WTC11 (cell line): ENCODE results near the gene GID8.

Experiments used
- CTCF ChIP-seq: fragments of 200-600 bp; IDR thresholded peaks from 2 replicates; pipeline ENCODE4 v1.8.0; 2022; ENCODE audit warnings: antibody characterized with exemption
- FOXP1 ChIP-seq: sonication (generic); formaldehyde crosslinking; IDR thresholded peaks from 2 replicates; pipeline ENCODE4 v1.8.0; 2022; ENCODE audit warnings: missing genetic modification reagents, mild to moderate bottlenecking, moderate library complexity, borderline replicate concordance
- IRF2 ChIP-seq: sonication (generic); formaldehyde crosslinking; IDR thresholded peaks from 2 replicates; pipeline ENCODE4 v1.8.0; 2022; ENCODE audit warnings: low read depth, missing genetic modification reagents, borderline replicate concordance
- PREB ChIP-seq: sonication (generic); formaldehyde crosslinking; IDR thresholded peaks from 2 replicates; pipeline ENCODE4 v1.8.1; 2022; ENCODE audit warnings: mild to moderate bottlenecking, missing genetic modification reagents, moderate library complexity, borderline replicate concordance
- RORB ChIP-seq: fragments of 250-450 bp; sonication (Bioruptor Pico); IDR thresholded peaks from 2 replicates; pipeline ENCODE4 v1.9.0; 2021; ENCODE audit warnings: mild to moderate bottlenecking
- SOX15 ChIP-seq: fragments of 250-450 bp; sonication (Bioruptor Pico); IDR thresholded peaks from 2 replicates; pipeline ENCODE4 v1.9.0; 2021; ENCODE audit warnings: mild to moderate bottlenecking
- SP1 ChIP-seq: sonication (generic); formaldehyde crosslinking; conservative IDR thresholded peaks from 2 replicates; pipeline ENCODE4 v1.8.1; 2022; ENCODE audit warnings: missing genetic modification reagents
- ZNF512 ChIP-seq: sonication (generic); formaldehyde crosslinking; IDR thresholded peaks from 2 replicates; pipeline ENCODE4 v1.8.1; 2022; ENCODE audit warnings: missing genetic modification reagents, borderline replicate concordance
- TF ChIP-seq, protein P1 (sequence below): sonication (generic); formaldehyde crosslinking; IDR thresholded peaks from 2 replicates; pipeline ENCODE4 v1.8.0; 2022; ENCODE audit warnings: mild to moderate bottlenecking, missing genetic modification reagents
- TF ChIP-seq, protein P2 (sequence below): sonication (generic); formaldehyde crosslinking; IDR thresholded peaks from 2 replicates; pipeline ENCODE4 v1.8.0; 2022; ENCODE audit warnings: mild to moderate bottlenecking, missing genetic modification reagents
- TF ChIP-seq, protein P3 (sequence below): sonication (generic); formaldehyde crosslinking; IDR thresholded peaks from 2 replicates; pipeline ENCODE4 v1.8.1; 2023; ENCODE audit warnings: mild to moderate bottlenecking, missing genetic modification reagents, borderline replicate concordance
- TF ChIP-seq, protein P4 (sequence below): sonication (generic); formaldehyde crosslinking; IDR thresholded peaks from 2 replicates; pipeline ENCODE4 v1.8.0; 2022; ENCODE audit warnings: missing genetic modification reagents
- TF ChIP-seq, protein P5 (sequence below): sonication (generic); formaldehyde crosslinking; IDR thresholded peaks from 2 replicates; pipeline ENCODE4 v1.8.1; 2023; ENCODE audit warnings: mild to moderate bottlenecking, missing genetic modification reagents

- TF ChIP-seq CTCF (no peak), ZNF512 (CRISPR knock-in tag) (no peak), SP1 (CRISPR knock-in tag) (no peak), FOXP1 (CRISPR knock-in tag) (no peak), RORB (CRISPR knock-in tag) (no peak), SOX15 (no peak), IRF2 (no peak), PREB (no peak)
- TF ChIP-seq, protein P1, sequence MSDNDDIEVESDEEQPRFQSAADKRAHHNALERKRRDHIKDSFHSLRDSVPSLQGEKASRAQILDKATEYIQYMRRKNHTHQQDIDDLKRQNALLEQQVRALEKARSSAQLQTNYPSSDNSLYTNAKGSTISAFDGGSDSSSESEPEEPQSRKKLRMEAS (CRISPR knock-in tag), result no peak
- TF ChIP-seq, protein P2, sequence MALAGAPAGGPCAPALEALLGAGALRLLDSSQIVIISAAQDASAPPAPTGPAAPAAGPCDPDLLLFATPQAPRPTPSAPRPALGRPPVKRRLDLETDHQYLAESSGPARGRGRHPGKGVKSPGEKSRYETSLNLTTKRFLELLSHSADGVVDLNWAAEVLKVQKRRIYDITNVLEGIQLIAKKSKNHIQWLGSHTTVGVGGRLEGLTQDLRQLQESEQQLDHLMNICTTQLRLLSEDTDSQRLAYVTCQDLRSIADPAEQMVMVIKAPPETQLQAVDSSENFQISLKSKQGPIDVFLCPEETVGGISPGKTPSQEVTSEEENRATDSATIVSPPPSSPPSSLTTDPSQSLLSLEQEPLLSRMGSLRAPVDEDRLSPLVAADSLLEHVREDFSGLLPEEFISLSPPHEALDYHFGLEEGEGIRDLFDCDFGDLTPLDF (CRISPR knock-in tag), result no peak
- TF ChIP-seq, protein P3, sequence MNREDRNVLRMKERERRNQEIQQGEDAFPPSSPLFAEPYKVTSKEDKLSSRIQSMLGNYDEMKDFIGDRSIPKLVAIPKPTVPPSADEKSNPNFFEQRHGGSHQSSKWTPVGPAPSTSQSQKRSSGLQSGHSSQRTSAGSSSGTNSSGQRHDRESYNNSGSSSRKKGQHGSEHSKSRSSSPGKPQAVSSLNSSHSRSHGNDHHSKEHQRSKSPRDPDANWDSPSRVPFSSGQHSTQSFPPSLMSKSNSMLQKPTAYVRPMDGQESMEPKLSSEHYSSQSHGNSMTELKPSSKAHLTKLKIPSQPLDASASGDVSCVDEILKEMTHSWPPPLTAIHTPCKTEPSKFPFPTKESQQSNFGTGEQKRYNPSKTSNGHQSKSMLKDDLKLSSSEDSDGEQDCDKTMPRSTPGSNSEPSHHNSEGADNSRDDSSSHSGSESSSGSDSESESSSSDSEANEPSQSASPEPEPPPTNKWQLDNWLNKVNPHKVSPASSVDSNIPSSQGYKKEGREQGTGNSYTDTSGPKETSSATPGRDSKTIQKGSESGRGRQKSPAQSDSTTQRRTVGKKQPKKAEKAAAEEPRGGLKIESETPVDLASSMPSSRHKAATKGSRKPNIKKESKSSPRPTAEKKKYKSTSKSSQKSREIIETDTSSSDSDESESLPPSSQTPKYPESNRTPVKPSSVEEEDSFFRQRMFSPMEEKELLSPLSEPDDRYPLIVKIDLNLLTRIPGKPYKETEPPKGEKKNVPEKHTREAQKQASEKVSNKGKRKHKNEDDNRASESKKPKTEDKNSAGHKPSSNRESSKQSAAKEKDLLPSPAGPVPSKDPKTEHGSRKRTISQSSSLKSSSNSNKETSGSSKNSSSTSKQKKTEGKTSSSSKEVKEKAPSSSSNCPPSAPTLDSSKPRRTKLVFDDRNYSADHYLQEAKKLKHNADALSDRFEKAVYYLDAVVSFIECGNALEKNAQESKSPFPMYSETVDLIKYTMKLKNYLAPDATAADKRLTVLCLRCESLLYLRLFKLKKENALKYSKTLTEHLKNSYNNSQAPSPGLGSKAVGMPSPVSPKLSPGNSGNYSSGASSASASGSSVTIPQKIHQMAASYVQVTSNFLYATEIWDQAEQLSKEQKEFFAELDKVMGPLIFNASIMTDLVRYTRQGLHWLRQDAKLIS (CRISPR knock-in tag), result no peak
- TF ChIP-seq, protein P4, sequence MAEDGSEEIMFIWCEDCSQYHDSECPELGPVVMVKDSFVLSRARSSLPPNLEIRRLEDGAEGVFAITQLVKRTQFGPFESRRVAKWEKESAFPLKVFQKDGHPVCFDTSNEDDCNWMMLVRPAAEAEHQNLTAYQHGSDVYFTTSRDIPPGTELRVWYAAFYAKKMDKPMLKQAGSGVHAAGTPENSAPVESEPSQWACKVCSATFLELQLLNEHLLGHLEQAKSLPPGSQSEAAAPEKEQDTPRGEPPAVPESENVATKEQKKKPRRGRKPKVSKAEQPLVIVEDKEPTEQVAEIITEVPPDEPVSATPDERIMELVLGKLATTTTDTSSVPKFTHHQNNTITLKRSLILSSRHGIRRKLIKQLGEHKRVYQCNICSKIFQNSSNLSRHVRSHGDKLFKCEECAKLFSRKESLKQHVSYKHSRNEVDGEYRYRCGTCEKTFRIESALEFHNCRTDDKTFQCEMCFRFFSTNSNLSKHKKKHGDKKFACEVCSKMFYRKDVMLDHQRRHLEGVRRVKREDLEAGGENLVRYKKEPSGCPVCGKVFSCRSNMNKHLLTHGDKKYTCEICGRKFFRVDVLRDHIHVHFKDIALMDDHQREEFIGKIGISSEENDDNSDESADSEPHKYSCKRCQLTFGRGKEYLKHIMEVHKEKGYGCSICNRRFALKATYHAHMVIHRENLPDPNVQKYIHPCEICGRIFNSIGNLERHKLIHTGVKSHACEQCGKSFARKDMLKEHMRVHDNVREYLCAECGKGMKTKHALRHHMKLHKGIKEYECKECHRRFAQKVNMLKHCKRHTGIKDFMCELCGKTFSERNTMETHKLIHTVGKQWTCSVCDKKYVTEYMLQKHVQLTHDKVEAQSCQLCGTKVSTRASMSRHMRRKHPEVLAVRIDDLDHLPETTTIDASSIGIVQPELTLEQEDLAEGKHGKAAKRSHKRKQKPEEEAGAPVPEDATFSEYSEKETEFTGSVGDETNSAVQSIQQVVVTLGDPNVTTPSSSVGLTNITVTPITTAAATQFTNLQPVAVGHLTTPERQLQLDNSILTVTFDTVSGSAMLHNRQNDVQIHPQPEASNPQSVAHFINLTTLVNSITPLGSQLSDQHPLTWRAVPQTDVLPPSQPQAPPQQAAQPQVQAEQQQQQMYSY (CRISPR knock-in tag), result no peak
- TF ChIP-seq, protein P5, sequence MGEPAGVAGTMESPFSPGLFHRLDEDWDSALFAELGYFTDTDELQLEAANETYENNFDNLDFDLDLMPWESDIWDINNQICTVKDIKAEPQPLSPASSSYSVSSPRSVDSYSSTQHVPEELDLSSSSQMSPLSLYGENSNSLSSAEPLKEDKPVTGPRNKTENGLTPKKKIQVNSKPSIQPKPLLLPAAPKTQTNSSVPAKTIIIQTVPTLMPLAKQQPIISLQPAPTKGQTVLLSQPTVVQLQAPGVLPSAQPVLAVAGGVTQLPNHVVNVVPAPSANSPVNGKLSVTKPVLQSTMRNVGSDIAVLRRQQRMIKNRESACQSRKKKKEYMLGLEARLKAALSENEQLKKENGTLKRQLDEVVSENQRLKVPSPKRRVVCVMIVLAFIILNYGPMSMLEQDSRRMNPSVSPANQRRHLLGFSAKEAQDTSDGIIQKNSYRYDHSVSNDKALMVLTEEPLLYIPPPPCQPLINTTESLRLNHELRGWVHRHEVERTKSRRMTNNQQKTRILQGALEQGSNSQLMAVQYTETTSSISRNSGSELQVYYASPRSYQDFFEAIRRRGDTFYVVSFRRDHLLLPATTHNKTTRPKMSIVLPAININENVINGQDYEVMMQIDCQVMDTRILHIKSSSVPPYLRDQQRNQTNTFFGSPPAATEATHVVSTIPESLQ (CRISPR knock-in tag), result no peak
These were observed 18.6 kb downstream of the GID8 start for GRCh38 chr20:62956387-62957135.
